Fibroblast of lung (primary cell): ENCODE data around the gene CTXN3.

Experiments
- CTCF ChIP-seq, 2 donors: IDR thresholded peaks in 1 of 2; conservative IDR thresholded peaks in 1 of 2; 1 replicate in 1 of 2; 2 replicates in 1 of 2; pipeline ENCODE4 v1.5.1; 2011 to 2012; ENCODE audit warnings: low read length in 2 of 2, control low read depth in 1 of 2, inconsistent platforms in 1 of 2, low read depth in 1 of 2, mild to moderate bottlenecking in 1 of 2
- EZH2 ChIP-seq: IDR thresholded peaks from 2 replicates; pipeline ENCODE4 v1.5.1; 2012; ENCODE audit warnings: low read length, control low read depth, mild to moderate bottlenecking; ENCODE audit errors: missing control alignments

GRCh38 chr5:127599320-127599719 is 49.6 kb upstream of the CTXN3 start:
- no peak for TF ChIP-seq CTCF (conservative IDR thresholded peaks at IDR 0.05 in 1 of 2, IDR thresholded peaks at IDR 0.05 in 1 of 2; ENCODE audit: low read depth in 1 of 2, low read length in 2 of 2)
- TF ChIP-seq EZH2, result no peak
